HL-60 (cell line): ENCODE measurements around the gene ZMPSTE24.

ENCODE experiments used
- DNase-seq, 2 experiments: peaks; one replicate each; pipeline ENCODE4 v3.0.0-alpha.2; 2010 to 2020; ENCODE audit warnings: low read depth in 1 of 2, low spot score in 1 of 2
- H3K27ac ChIP-seq: fragments of 250-450 bp; sonication (Bioruptor Pico); replicated peaks from 2 replicates; pipeline ENCODE4 v1.5.1; 2020; ENCODE audit warnings: mild to moderate bottlenecking, moderate library complexity
- H3K27me3 ChIP-seq: fragments of 250-450 bp; sonication (Bioruptor Pico); 2 replicates; pipeline ENCODE4 v1.5.1; 2021; ENCODE audit warnings: mild to moderate bottlenecking, moderate library complexity; ENCODE audit not compliant: insufficient read depth, poor library complexity, severe bottlenecking
- H3K4me3 ChIP-seq: replicated peaks from 2 replicates; pipeline ENCODE4 v1.5.1; 2011; ENCODE audit warnings: mild to moderate bottlenecking, control low read depth, low read length; ENCODE audit not compliant: insufficient read depth
- CTCF ChIP-seq: IDR thresholded peaks from one replicate; pipeline ENCODE4 v1.5.1; 2011; ENCODE audit warnings: low read length, control low read depth, inconsistent platforms; ENCODE audit not compliant: insufficient read depth
- GABPA ChIP-seq: IDR thresholded peaks from 2 replicates; pipeline ENCODE4 v1.6.1; 2012; ENCODE audit warnings: low read depth
- POLR2AphosphoS5 ChIP-seq: IDR thresholded peaks from 2 replicates; pipeline ENCODE4 v1.6.1; 2012; ENCODE audit warnings: low read depth
- REST ChIP-seq: IDR thresholded peaks from 2 replicates; pipeline ENCODE4 v1.6.1; 2012; ENCODE audit warnings: low read depth; ENCODE audit not compliant: insufficient replicate concordance
- SPI1 ChIP-seq: IDR thresholded peaks from 2 replicates; pipeline ENCODE4 v1.6.1; 2012; ENCODE audit warnings: low read depth, mild to moderate bottlenecking, borderline replicate concordance

The ZMPSTE24 gene

GRCh38 chr1:40315795-40316594, 58.0 kb downstream of the ZMPSTE24 start:
- no peak for DNase-seq
- no peak for TF ChIP-seq REST
- TF ChIP-seq SPI1: no peak
- TF ChIP-seq CTCF: no peak
- TF ChIP-seq GABPA: no peak
- TF ChIP-seq POLR2AphosphoS5: no peak
- peaks cover 19% of the 10 kb centered on the region for H3K27me3 ChIP-seq
- H3K27ac ChIP-seq: no peak overlapping the region
- H3K4me3 ChIP-seq: peak overlapping the region; percentile 34

GRCh38 chr1:40316595-40317393, 58.8 kb downstream of the ZMPSTE24 start, which contains the start of gene COL9A2:
COL9A2 (minus strand) TSS chr1:40317286; CDS start chr1:40317197, 89 bp downstream.
- DNase-seq: no peak
- H3K27me3 ChIP-seq: peaks cover 19% of the 10 kb centered on the region
- H3K27ac ChIP-seq: no peak within 1 kb of the TSS
- TF ChIP-seq CTCF (no peak), GABPA (no peak), SPI1 (no peak), REST (no peak), POLR2AphosphoS5 (no peak)
- H3K4me3 ChIP-seq: peak within 1 kb of the TSS; percentile 34

GRCh38 chr1:40317394-40318074, 59.5 kb downstream of the ZMPSTE24 start:
- no peak for TF ChIP-seq CTCF
- TF ChIP-seq POLR2AphosphoS5: no peak
- TF ChIP-seq GABPA: no peak
- TF ChIP-seq SPI1: no peak
- no peak for TF ChIP-seq REST
- Histone ChIP-seq H3K4me3 (no peak overlapping the region), H3K27ac (no peak overlapping the region), H3K27me3 (peaks cover 19% of the 10 kb centered on the region)
- DNase-seq: no peak
